LNCAP (cell line): ENCODE data around the gene COL18A1.

ENCODE experiments used
- TF ChIP-seq, protein P1 (sequence below): fragments of 450-650 bp; IDR thresholded peaks from 2 replicates; pipeline ENCODE4 v1.5.1; 2017; ENCODE audit warnings: mild to moderate bottlenecking

COL18A1 gene

DNA sequence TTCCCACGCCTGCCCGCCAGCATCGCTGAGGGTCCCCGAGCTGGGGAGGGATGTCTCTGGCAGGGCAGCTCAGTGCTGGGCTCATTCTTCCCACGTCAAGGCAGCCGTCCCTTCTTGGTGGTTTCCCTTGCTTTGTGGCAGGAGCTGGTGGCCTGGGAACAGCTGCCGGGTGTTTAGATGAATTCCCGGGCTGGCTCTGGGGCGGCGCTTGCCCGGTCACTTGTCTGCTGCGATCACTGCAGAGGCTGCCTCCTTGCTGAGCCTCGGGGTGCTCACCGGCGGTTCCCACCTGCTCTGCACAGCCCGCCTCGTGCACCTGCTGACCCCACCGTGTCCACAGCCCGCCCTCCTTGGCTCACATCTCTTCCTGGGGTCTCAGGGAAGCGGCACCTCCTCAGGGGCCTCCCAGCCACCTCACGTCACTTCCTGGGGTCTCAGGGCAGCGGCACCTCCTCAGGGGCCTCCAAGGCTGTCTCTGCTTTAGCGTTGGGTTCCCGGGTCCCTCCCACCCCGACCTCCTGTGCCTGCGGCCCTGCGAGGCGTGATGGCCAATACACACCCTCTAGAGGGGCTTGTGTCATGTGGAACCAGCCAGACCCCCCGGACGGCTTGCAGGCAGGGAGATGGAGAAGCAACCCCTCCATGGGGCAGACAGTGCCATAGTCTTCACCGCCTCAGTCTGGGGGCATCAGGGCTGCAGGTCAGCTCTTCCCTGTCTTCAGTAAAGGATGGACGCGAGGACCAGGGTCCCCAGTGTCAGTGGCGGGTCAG lies 13.5 kb downstream of the COL18A1 start:
- TF ChIP-seq, protein P1, sequence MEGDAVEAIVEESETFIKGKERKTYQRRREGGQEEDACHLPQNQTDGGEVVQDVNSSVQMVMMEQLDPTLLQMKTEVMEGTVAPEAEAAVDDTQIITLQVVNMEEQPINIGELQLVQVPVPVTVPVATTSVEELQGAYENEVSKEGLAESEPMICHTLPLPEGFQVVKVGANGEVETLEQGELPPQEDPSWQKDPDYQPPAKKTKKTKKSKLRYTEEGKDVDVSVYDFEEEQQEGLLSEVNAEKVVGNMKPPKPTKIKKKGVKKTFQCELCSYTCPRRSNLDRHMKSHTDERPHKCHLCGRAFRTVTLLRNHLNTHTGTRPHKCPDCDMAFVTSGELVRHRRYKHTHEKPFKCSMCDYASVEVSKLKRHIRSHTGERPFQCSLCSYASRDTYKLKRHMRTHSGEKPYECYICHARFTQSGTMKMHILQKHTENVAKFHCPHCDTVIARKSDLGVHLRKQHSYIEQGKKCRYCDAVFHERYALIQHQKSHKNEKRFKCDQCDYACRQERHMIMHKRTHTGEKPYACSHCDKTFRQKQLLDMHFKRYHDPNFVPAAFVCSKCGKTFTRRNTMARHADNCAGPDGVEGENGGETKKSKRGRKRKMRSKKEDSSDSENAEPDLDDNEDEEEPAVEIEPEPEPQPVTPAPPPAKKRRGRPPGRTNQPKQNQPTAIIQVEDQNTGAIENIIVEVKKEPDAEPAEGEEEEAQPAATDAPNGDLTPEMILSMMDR, result no peak

DNA sequence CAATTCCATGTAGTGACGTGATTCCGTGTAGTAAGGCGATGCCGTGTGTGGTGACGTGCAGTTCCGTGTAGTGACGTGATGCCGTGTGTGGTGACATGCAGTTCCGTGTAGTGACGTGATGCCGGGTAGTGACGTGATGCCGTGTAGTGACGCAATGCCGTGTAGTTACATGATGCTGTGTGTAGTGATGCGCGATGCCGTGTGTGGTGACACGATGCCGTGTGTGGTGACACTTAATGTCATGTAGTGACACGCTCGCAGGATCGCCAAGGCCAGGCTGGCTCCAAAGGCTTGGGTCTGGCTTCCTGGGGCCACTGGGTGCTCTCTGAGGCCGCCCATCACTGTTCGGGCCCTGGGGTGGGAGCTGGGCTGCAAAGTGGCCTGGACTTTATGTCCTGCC lies 14.2 kb downstream of the COL18A1 start:
- TF ChIP-seq, protein P1, result no peak

DNA sequence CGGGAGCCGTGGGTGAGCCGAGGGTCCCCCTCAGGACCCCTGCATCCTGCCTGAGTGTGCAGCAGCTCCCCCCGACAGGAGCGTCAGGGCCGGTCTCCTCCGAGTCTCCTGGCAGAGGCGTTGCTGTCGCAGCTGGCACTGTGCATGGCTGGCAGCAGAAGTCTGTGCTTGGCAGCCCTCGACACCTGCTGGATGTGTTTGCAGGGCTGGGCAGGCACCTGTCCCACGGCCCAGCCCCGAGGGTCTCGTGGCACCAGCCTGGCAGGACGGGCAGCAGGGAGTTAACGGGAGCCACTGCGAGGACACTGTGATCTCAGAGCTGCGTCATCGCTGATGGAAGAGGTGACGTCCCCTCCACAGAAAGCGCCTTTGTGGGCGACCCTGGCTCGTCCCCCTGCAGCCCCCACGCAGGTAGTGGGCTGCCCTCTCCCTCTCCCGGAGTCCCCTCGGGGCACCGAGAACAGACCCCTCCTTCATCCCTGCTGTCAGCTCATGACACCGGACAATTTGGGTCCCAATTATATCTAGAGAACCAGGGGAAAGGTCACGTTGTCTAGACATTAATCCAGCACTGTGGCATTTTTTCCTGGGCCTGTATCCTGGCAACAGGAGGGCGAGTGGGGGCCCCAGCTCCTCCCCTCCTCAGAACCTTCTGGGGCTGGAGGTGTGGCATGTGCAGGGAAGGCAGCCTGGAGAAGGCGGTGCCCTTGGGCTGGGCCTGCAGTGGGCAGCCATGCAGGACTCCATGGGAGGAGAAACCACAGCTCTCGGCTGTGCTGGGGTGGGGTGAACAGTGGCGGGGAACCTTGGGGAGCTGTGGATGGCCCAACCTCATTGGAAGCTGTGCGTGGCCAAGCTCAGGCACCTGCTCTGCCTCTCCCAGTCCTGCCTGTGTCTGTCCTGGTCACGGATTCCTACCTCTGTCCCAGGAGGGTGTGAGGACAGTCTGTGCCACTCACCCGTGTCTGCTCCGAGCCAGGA lies 15.4 kb downstream of the COL18A1 start:
- TF ChIP-seq, protein P1, result no peak

DNA sequence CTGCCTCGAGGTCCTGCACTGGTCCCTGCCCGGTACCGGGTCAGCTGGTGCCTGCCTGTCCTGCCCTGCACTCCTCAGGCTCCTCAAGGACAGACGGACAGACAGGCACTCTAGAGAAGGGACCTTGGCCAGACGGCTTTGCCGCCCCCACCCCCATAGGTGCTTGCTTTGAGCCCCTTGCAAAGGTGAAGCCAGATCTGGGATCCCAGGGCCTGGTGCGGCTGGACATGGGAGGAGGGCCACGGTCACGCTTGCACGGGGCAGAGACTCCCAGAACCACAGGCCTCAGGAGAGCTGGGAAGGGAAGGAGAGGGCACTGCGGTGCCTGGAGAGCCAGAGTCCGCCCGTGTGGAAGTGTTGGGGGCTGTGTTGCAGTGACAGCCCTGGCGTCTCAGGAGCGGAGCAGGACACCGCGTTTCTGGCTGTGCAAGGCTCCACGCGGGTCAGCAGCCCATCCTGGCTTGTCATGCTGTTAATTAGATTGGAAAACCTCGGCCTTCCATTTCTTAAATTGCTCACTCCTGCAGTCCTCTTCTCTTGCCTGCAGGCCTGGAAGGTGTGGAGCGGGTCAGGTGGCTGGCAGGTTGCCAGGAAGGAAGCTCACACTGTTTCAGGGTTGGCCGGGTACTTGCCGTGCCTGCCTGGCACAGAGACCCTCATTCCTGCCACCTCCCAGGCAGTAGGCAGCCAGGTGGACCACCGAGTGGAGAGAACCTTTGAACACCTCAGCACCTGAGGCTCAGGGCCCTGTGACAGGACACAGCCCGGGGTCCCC lies 16.3 kb downstream of the COL18A1 start:
- TF ChIP-seq, protein P1, result no peak

DNA sequence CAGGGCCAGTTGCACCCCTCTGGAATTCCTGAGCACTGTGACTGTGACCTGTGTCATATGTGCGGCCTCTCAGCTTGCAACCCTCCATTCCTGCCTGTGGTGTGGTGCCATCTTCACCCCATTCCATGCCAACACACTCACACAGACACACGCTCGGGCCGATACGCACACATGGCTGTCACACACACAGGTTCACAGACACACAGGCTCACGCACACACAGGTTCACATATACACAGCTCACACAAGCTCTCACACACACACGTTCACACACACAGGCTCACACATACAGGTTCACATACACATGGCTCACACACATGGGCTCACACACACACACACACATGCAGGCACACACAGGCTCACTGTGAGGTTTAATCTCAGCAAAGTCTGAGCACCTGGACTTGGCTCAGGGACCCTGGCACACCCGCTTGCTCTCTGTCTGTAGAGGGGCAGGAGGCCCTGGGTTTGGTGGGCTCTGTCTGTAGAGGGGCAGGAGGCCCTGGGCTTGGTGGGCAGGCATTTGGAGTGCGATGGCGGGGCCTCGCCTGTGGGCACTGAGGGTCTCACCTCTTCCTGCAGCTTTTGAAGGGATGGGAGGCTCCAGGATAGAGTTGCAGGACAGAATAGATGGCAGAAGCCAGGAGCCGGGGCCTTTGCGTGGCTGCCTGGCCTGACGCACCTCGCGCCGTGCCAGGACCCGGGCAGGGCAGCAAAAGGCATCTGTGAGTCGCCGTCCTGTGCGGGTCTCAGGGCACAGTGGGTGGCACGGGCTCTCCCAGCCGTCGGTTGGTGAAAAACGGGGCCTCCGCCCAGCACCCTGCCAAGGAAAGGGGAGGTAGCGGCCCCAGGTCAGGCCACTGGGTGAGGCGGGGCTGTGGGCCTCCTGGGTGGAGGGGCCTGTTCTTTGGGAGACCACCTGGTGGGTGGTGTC lies 17.1 kb downstream of the COL18A1 start:
- TF ChIP-seq, protein P1, result no peak

DNA sequence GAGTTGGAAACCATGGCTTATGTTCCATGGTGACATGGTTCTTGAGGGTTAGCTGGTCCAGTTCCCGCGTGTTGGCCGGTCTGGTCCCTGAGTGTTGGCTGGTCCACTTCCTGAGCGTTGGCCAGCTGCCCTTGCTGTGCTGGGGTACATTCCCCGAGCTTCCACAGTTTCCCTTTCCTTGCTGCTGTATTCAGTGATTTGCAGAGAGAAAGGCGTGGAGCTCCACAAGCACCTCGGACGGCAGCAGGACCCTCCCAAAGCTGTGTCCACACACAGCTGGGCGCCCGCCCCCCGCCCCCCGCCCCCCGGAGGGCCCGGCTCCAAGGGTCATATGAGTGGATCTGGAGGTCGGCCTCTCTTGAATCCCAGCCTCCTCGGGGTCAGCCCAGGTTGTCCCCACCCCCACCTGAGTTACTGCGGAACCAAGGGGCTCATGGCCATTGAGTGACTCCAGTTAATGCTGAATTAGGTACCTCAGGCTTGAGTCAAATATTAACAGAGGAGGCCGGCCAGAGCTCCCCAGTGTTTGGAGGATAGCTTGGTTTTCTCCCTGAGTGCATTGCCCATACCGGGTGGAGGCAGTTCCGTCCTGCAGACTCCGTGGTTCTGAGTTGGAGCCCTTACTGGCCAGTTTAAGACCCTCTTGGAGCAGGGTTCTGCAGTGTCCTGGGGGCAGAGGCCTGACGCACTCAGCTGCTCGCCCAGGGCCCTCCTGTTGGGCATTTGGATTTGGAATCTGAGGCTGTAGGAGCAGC lies 18.4 kb downstream of the COL18A1 start:
- TF ChIP-seq, protein P1, result no peak
